NCI-H82 treated with DMSO at 0.1 percent for 48 hours (cell line): ENCODE data around the gene WFDC8.
A peak's percentile ranks its signal among the peaks of the same experiment; 100 is the strongest.
"Not testable (repeated sequence)": the region's sequence is repeated elsewhere in the genome, so short reads cannot be mapped to it uniquely, and the experiment has no call there.

ENCODE experiments used
- DNase-seq: peaks from one replicate; lab custom pipeline; 2025; ENCODE audit not compliant: unreplicated experiment; lab: John Stamatoyannopoulos, UW

WFDC8 gene

DNA sequence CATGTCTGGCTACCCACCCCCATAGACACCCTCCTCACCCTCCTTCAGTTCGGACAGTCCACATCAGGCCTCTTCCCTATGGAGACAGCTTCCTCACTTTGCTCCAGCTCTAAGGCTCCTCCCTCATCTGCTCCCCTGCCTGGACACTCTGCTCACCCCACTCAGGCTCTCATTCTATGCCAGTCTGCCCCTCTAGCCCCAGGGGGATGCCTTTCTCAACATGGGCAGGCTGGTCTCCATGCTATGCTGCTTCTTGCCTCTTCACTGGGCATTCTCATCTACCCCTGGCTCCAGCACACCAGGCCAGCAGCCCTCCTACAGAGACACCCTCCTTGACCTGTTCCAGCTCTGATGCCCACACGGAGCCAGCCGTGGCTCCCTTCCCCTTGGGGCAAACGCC lies at the start of gene WFDC8:
Gene WFDC8 (minus strand): TSS at position 101 of the 400 bp plus-strand sequence. CDS start 37 bp downstream, at position 64.
- DNase-seq = no peak

DNA sequence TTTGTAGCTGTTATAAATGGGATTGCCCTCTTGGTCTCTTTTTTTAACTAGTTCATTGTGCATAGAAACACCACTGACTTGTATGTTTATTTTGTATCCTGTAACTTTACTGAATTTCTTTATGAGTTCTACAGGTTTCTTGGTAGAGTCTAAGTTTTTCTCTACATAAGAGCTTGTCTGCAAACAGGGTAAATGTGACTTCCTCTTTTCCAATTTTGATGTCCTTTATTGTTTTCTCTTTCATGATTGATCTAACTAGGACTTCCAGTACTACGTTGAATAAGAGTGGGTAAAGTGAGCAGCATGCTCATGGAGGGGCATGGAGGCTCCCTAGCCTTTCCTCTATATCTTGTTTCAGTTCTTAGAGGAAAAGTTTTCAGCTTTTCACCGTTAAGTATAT lies 47.5 kb upstream of the WFDC8 start:
- no peak for DNase-seq

DNA sequence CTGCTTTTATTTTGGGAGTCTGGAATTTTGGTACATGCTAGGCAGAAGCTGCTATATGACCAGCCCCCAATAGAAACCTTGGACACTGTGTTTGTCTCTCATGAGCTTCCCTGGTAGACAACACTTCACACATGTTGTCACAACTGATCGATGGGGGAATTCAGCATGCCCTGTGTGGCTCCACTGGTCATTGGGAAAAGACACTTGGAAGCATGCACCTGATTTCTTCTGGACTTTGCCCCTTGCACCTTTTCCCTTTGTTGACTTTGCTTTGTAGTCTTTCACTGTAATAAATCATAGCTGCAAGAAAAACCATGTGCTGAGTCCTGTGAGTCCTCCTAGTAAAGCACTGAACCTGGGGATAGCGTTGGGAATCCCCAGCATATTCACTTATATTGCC lies 42.5 kb upstream of the WFDC8 start:
- no peak for DNase-seq

DNA sequence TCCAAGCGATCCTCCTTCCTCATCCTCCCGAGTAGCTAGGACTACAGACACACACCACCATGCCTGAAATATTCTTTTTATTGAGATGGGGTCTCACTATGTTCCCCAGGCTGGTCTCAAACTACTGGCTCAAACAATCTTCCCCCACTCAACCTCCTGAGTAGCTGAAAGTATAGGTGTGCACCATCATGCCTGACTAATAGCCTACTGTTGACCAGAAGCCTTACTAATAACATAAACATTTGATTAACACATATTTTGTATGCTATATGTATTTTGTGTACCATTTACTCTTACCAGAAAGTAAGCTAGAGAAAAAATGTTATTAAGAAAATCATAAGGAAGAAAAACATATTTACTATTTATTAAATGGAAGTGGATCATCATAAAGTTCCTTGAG lies 38.5 kb upstream of the WFDC8 start:
- no peak for DNase-seq

DNA sequence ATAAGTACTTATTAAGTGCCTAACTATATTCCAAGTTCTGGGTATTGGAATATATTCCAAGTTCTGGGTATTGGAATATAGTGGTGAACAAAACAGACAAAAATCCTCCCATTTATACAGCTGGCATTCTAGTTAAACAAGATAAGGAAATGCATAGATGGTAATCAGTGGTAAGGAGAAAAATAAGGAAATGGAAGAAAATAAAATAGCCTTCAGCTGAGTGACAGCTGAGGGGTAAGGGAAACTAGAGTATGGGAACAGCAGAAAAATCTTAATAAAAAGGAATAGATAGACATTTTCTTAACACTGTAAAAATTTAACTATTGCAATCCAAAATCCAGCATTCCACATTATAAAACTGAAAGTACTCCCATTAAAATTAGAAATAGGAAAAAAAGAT lies 33.2 kb upstream of the WFDC8 start:
- no peak for DNase-seq

DNA sequence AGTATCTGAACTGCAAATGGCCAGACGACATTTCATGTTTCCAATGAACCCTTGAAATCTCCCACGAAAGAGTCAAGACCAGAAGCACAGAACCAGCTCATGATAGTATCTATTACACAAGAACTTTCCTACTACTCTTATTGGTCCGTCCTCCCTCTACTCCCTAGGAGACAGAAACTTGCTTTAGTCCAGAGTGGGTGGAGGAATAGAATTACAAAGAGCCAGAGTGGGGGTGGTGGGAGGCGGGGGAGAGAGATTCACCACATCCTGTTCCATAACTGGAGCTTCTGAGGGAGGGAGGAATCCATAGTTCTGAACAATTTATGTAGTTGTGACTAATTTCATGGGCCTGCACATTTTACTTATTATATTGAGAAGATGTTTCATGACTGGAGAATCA lies 32.0 kb upstream of the WFDC8 start:
- no peak for DNase-seq

DNA sequence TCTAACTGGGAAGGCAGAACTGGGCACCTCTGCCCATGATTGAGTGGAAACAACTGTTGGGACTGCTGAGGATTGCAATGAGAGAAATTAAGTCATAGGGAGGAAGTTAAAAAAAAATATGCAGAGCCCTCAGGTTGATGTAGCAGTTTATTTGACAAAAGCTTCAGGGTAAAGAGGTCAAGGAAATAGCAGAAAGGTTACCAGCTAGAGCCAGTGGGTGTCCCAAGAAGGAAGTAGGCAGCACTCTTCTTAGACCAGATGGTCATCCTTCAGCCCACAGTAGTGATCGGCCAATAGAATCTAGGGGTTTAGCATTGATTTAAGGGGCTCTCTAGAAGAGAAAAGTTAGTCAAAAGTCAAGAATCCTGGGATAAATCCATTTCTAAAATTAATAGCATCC lies 28.7 kb upstream of the WFDC8 start:
- DNase-seq = no peak

DNA sequence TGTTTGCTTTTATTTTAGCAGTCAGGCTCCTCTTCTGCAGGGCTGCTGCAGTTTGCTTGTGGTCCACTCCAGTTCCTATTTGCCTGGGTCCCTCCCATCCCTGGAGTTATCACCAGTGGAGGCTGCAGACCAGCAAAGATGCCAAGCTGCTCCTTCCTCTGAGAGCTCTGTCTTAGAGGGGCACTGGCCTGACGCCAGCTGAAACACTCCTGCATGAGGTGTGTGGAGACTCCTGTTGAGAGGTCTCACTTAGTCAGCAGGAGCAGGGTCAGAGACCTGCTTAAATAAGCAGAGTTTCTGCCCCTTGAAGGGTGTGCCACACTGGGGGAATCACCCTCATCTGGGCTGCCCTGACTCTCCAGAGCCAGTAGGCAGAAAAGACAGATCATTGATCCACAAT lies 16.2 kb upstream of the WFDC8 start:
- DNase-seq = no peak

DNA sequence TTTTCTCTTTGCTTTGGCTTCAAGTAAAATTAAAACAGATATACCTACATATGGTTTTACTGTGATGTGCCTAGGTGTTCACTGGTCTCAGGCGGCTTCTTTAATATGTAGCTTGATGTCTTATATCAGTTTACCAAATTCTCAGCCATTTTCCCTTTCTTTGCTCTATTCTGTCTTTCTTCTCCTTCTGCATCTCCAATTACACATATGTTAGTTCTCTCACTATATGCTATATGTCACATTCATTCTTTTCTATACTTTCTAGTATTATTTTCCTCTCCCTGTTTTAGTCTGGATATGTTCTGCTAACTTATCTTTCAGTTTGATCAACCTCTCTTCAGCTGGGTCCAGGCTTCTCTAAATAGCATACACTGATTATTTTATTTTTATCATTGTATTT lies 14.4 kb upstream of the WFDC8 start:
- no peak for DNase-seq

DNA sequence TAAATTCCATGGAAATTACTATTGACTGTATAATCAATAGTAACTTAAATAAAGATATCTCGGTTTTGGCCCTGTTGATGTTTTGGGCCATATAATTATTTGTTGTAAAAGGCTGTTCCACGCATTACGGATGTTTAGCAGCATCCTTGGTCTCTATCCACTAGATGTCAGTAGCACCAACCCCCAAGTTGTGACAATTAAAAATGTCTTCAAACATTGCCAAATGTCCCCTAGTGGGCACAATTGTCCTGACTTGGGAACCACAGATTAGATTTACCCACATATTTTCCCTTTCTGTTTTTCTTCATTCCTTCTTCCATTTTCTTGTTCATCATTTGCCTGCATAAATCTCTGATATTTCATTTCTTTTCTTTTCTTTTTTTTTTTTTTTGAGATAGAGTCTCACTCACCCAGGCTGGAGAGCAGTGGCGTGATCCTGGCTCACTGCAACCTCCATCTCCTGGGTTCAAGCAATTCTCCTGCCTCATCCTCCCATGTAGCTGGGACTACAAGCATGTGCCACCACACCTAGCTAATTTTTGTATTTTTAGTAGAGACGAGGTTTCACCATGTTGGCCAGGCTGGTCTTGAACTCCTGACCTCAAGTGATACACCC lies 13.6 kb upstream of the WFDC8 start:
- DNase-seq = peak; percentile 41

DNA sequence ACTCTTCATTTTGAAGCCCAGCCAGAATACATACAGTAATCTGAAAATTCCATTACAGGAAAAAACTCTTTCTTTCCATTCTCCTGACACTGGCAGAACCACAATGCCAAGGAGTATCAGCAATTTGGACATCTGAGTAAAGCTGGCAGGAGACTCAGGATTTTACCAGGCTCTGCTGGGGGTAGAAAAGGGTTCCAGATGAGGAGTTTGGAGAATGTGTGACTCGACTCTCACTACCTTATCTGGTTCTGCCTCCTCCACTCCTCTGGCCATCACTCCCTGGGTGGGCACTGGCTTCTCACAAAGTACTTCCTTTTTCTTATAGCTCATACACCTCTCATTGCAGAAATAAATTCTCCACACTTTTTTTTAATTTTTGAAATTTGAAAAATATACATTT lies 10.6 kb upstream of the WFDC8 start:
- no peak for DNase-seq

DNA sequence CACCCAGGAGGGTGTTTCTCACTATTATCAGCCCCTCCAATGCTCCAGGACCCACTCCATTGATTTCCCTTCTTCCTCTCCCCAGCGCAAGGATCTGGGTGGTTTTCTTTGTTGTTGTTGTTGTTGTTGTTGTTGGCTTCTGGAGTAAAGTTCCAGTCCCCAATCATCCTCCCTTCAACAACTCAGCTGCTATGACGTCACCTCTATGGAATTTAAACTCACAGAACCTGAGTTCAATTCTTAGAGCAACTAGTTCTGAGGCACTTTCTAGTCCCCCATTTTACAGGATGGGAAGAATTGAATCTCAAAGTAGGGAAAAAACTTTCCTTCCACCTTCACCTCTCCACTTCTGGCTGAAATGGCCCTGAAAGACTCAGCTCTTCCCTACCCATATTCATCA lies 9.7 kb upstream of the WFDC8 start:
- no peak for DNase-seq

DNA sequence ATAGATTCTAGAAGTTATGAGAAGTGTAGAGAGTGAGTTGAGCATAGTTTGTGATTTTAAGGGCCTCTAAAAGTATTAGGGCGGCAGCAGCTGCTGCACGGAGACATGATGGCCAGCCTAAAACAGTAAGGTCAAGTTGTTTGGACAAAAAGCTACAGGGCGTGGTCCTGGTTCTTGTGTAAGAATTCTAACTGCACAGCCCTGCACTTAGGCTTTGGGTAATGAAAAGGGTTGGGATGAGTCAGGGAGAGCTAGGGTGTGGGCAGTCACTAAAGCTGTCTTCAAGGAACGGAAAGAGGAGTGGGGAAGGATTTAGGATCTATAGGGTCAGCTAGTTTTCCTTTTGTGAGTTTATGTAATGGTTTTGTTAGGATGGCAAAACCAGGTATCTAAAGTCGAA lies 6.9 kb upstream of the WFDC8 start:
- not testable (repeated sequence) for DNase-seq

DNA sequence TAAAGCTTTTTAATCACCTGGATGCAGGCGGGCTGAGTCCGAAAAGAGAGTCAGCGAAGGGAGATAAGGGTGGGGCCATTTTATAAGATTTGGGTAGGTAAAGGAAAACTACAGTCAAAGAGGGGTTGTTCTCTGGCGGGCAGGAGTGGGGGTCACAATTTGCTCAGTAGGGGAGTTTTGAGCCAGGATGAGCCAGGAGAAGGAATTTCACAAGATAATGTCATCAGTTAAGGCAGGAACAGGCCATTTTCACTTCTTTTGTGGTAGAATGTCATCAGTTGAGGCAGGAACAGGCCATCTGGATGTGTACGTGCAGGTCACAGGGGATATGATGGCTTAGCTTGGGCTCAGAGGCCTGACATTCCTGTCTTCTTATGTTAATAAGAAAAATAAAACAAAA lies 5.2 kb upstream of the WFDC8 start:
- DNase-seq = not testable (repeated sequence)

DNA sequence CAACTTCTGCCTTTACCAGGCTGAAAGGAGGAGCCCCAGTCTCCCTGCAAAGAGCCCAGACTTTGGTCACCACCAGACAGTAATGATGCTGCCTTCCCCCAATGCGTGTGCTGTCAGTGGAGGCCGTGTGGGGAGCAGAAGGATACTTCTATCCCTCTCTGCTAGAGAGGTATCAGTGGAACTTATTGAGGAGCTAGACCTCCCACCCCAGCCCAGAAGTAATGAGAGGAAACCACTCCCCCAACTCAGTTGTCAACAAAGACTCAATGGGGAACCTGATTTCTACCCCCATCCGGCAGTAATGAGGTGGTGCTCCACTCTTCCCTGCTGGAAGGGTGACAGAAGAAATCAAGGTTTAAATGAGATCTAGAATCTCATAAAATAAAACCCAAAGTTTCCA lies 4.4 kb upstream of the WFDC8 start:
- DNase-seq = no peak

DNA sequence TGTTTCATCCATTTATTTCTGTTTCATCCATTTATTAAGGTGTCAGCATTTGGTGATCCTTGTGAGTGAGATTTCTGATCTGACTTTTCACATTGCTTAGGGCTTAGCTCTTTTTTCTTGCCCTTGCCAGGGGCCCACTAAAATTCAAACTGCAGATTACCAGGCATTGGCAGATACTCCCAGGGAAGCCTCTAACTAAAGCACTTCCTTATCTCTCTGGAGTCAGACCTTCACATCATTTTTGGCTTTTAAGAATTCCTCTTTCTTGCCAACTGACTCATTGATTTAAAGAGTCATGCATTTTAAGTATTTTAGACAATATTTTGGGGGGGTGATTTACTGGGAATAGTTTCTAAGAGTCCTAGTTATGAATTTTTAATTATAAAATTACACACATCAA lies 2.6 kb upstream of the WFDC8 start:
- no peak for DNase-seq

DNA sequence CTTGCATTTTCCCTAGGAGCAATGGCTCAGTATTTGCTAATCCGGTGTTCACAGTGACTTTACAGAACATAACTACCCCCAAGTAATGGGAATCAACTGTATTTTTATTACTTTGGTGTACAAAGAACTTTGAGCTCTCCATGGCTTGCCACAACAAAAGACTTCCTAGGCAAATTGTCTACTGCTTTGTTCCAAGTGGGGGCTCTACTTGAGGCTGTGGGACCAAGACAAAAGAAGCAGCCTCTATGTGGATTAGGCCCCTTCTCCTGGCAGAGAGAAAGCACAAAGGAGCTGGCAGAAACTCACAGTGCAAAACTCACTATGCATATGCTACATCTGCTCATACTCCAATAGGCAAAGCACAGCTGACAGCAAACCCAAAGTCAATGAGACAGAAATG lies 853 bp downstream of the WFDC8 start:
- DNase-seq = no peak

DNA sequence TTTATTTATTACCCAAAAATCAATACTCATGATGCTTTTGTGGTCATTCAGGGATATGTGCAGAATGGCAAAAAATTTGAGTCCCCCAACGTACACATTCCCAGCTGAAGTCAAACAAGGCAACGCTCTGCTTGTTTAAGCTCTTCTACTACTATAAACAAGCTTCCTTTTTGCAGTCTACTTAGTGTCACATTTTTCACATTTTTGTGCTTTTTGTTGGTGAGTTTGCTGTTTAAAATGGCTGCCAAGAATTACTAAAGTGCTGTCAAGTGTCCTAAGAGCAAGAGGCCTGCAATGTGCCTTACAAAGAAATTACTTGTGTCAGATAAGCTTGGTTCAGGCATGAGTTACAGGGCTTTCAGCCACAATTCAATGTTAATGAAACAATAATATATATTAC lies 2.1 kb downstream of the WFDC8 start:
- DNase-seq = no peak

DNA sequence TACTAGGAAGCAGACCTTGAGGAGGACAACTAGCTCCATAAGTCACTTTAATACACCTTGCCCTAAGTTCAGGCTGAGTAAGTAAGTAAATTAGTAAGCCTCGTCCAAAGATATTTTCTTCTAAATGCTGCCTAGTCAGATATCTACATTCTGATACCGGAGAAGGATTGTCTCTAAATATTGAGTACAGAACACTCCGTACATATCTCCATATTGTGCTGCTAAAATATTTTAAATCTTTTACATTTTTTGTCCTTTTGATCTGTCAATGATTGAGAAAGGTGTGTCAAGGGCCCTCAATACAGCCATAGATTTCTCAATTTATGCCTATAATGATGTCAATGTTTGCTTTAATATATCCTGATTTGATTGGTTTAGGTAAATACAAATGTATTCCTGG lies 3.2 kb downstream of the WFDC8 start:
- DNase-seq = no peak

DNA sequence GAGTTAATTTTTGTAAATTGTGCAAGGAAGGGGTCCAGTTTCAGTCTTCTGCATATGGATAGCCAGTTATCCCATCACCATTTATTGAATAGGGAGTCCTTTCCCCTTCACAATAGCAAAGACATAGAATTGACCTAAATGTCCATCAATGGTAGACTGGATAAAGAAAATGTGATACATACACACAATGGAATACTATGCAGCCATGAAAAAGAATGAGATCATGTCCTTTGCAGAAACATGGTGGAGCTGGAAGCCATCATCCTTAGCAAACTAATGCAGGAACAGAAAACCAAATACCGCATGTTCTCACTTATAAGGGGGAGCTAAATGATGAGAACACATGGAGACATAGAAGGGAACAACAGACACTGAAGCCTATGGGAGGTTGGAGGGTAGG lies 9.4 kb downstream of the WFDC8 start:
- not testable (repeated sequence) for DNase-seq

DNA sequence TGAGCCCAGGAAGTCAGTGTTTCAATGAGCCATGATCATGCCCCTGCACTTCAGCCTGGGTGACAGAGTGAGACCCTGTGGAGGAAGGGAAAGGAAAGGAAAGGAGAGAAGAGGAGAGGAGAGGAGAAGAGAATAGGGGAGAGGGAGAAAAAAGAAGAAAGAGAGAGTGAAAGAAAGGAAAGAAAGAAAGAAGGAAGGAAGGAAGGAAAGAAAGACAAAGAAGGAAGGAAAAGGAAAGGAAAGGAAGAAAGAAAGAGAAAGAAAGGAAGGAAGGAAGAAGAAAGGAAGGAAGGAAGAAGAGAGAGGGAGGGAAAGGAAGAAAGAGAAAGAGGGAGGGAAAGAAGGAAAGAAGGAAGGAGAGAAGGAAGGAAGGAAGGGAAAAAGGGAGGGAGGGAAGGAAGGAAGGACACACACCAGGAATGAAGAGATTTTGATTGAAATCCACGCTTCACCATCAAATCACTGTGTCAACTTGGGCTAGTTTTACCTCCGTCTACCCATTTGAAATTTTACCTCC lies 14.3 kb downstream of the WFDC8 start:
- no peak for DNase-seq

DNA sequence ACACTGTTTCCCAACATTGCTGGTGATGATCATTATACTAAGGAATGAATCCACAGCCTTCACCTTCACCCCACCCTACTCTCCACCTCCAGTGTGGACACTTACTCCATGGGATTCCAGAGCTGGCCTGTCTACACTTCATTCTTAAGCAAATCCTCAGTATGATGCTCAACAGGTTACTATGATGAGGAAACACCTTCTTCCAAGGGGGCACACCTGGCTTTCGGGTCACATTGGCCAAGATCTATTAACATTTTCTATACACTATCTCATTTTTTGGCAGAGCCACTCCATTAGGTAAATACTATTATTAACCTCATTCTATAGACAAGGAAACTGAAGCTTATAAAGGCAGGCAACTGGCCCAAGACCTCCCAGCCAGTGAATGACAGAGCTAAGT lies 23.9 kb downstream of the WFDC8 start:
- DNase-seq = no peak

DNA sequence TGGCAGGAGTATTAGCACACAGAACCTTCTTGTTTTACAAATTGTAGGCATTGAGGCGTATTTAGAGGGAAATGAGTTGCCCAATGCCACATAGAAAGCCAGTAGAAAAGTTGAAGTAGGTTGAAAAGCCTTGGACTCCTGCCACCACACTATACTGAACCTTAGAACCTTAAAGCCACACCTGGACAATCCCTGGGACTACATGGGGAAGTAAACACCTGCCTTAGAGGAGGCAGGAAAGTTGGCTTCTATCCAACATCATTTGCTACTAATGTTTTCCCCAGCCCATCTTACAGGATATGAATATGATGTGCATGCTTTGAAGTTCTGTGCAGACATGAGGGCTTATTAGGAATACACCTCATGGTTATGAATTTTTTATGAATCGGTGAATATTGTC lies 26.6 kb downstream of the WFDC8 start:
- no peak for DNase-seq
